Ovary (tissue), 7 donors: ENCODE data around the gene RMP24.
"Not testable (repeated sequence)": the region's sequence is repeated elsewhere in the genome, so short reads cannot be mapped to it uniquely, and the experiment has no call there.

Experiments
- DNase-seq, 5 donors: peaks; one replicate each; pipeline ENCODE4 v3.0.0-alpha.2; 2019 to 2020
- H3K27ac ChIP-seq, 2 donors: fragments of 200-600 bp; one replicate each; pipeline versions ENCODE4 v1.5.1 to v1.8.0; 2019 to 2022
- H3K27me3 ChIP-seq: fragments of 200-600 bp; one replicate; pipeline ENCODE4 v1.8.0; 2022
- H3K36me3 ChIP-seq: fragments of 200-600 bp; sonication (generic); one replicate; pipeline ENCODE4 v1.5.1; 2019
- H3K4me1 ChIP-seq: one replicate; pipeline ENCODE4 v1.8.1; 2013; ENCODE audit warnings: mild to moderate bottlenecking, moderate library complexity; ENCODE audit not compliant: insufficient read depth
- H3K4me3 ChIP-seq: fragments of 200-600 bp; sonication (generic); one replicate; pipeline ENCODE4 v1.5.1; 2017
- H3K9me3 ChIP-seq, 2 donors: fragments of 200-600 bp in 1 of 2; sonication (generic) in 1 of 2; one replicate each; pipeline versions ENCODE4 v1.5.1 to v1.8.1; 2013 to 2019; ENCODE audit warnings: mild to moderate bottlenecking in 1 of 2, moderate library complexity in 1 of 2
- EP300 ChIP-seq: sonication (generic); formaldehyde crosslinking; IDR thresholded peaks from one replicate; pipeline ENCODE4 v1.6.1; 2017; ENCODE audit warnings: antibody characterized with exemption
- POLR2A ChIP-seq: fragments of 450-650 bp; IDR thresholded peaks from one replicate; pipeline ENCODE4 v1.6.1; 2017; ENCODE audit warnings: antibody characterized with exemption, mild to moderate bottlenecking, moderate library complexity
- WGBS, 3 donors: extraction: QIAGEN DNeasy Blood & Tissue Kit in 1 of 3; methylation state at CpG; one replicate each; pipeline versions ENCODE4 v1.1.5 to v1.1.7; 2013 to 2017; 5-methylcytosine and 5-hydroxymethylcytosine counted together
- intact Hi-C, 4 donors: fragments of 100-400 bp; cut with DNase I; formaldehyde crosslinking; loops; one replicate each; pipeline versions ENCODE4 v1.11.0 to v1.15.1; 2022 to 2023
- TF ChIP-seq, protein P1 (sequence below), 3 donors: fragments of 450-650 bp in 2 of 3; fragments of 200-600 bp in 1 of 3; IDR thresholded peaks; one replicate each; pipeline versions ENCODE4 v1.5.1 to v1.8.0; 2016 to 2022; ENCODE audit warnings: antibody characterized with exemption in 3 of 3, mild to moderate bottlenecking in 1 of 3
- donor health status: DM: no; HTN: no; CAD: no; lungs with moderate emphysema.
- donor health status: DM: no; HTN: no; CAD: no.
- donor health status: Bipolar disorder and iron deficiency.
- donor health status: DM: no; HTN: no; CAD: no.
- donor health status: DM: yes; HTN: yes; CAD: no.

The RMP24 gene

DNA sequence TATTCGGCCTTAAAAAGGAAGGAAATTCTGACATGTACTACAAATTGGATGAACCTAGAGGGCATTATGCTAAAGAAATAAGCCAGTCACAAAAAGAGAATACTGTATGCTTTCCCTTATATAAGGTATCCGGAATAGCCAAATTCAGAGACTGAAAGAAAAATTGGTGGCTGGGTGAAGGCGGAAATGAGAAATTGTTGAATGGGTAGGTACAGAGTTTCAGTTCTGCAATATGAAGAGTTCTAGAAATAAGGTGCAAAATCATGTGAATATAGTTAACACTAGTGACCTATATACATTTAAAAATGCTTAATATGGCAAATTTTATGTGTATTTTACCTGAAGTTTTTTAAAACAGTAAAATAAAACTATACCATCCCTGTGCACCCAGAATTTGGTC, 43.1 kb downstream of the RMP24 start:
- H3K36me3 ChIP-seq: no peaks in the 10 kb centered on the region
- intact Hi-C loops: loop anchor here in 2 of 4 donors (10.0 kb wide), 1 partner anchor 269 kb away; no protein-coding TSS in a partner anchor
- TF ChIP-seq POLR2A (no peak), EP300 (no peak)
- TF ChIP-seq, protein P1, sequence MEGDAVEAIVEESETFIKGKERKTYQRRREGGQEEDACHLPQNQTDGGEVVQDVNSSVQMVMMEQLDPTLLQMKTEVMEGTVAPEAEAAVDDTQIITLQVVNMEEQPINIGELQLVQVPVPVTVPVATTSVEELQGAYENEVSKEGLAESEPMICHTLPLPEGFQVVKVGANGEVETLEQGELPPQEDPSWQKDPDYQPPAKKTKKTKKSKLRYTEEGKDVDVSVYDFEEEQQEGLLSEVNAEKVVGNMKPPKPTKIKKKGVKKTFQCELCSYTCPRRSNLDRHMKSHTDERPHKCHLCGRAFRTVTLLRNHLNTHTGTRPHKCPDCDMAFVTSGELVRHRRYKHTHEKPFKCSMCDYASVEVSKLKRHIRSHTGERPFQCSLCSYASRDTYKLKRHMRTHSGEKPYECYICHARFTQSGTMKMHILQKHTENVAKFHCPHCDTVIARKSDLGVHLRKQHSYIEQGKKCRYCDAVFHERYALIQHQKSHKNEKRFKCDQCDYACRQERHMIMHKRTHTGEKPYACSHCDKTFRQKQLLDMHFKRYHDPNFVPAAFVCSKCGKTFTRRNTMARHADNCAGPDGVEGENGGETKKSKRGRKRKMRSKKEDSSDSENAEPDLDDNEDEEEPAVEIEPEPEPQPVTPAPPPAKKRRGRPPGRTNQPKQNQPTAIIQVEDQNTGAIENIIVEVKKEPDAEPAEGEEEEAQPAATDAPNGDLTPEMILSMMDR (IDR thresholded peaks at IDR 0.05): no peak
- WGBS, 3 donors: 92 to 97% (median 95%) methylated on average over 3 of the region's 3 CpGs
- H3K4me1 ChIP-seq: no peaks in the 10 kb centered on the region
- no peaks in the 10 kb centered on the region for H3K9me3 ChIP-seq
- no peak overlapping the region for H3K27ac ChIP-seq
- no peak overlapping the region for H3K4me3 ChIP-seq
- no peaks in the 10 kb centered on the region for H3K27me3 ChIP-seq
- DNase-seq: no peak

DNA sequence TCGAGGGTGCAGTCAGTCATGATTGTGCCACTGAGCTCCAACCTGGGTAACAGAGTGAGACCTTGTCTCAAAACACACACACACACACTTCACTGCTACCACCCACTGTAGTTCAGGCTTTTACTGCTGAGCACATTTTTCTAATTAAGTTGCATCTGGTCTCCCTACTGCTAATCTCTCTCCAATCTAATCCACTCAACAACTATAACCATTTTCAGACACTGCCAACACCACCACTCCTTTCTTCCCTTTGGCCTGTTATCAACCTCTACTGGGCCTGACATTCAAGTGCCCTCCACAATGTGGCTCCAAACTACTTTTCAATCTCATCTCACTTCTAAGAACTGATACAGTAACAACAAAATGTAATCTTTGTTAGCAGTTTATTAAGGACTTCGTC, 44.8 kb downstream of the RMP24 start:
- TF ChIP-seq POLR2A: no peak
- WGBS, 3 donors: 76 to 82% (median 76%) methylated on average over 2 of the region's 2 CpGs
- Histone ChIP-seq H3K9me3 (no peaks in the 10 kb centered on the region), H3K36me3 (no peaks in the 10 kb centered on the region), H3K27me3 (no peaks in the 10 kb centered on the region), H3K4me3 (no peak overlapping the region), H3K27ac (no peak overlapping the region), H3K4me1 (no peaks in the 10 kb centered on the region)
- intact Hi-C loops: loop anchor here in 2 of 4 donors (10.0 kb wide), 1 partner anchor 268 kb away; no protein-coding TSS in a partner anchor
- no peak for DNase-seq

DNA sequence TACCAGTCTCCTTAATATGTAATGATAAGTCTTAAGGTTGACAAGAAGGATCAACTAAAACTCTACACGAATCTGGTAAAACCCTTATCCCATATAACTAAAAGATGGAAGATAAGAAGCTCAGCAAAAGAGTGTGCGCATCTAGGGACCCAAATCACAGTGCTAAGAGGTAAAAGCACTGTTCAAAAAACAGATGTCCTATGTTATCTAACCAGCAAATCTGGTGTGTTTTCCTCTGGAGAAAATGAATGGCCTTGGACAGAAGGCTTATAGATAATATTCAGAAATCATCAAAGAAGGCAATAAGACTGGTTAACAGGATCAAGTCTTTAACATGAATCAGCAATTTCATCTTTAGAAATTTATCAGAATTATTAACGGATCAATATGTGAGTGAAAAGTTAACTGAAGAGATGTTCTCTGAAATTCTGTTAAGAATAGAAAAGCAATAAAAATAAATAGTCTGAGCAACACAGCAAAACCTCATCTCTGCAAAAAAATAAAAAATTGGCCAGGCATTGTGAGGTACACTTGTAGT, 47.8 kb downstream of the RMP24 start:
- intact Hi-C loops: loop anchor here in 1 of 4 donors (10.0 kb wide), 1 partner anchor 275 kb away; the partner anchor contains the start of gene FHOD3
- TF ChIP-seq POLR2A (no peak), EP300 (no peak)
- TF ChIP-seq, protein P1 (IDR thresholded peaks at IDR 0.05): no peak
- WGBS, 3 donors: 87 to 92% (median 88%) methylated on average over 3 of the region's 3 CpGs
- no peak for DNase-seq
- Histone ChIP-seq H3K27me3 (no peaks in the 10 kb centered on the region), H3K27ac (no peak overlapping the region), H3K4me3 (no peak overlapping the region), H3K4me1 (no peaks in the 10 kb centered on the region), H3K9me3 (no peaks in the 10 kb centered on the region), H3K36me3 (no peaks in the 10 kb centered on the region)

DNA sequence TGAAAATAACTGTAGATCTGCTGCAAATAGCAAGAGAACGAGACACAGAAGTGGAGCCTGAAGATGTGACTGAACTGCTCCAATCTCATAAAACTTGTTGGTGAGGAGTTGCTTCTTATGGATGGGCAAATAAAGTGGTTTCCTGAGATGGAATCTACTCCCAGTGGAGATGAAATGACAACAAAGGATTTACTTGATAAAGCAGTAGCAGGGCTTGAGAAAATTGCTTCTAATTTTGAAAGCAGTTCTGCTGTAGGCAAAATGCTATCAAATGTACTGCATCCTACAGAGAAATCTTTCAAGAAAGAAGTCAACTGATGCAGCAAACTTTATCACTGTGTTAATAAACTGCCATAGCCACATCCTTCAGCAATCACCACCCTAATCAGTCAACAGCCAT, 50.9 kb downstream of the RMP24 start:
- H3K4me1 ChIP-seq: no peaks in the 10 kb centered on the region
- H3K9me3 ChIP-seq: no peaks in the 10 kb centered on the region
- intact Hi-C loops: loop anchor here in 1 of 4 donors (10.0 kb wide), 1 partner anchor 271 kb away; the partner anchor contains the start of gene FHOD3
- no peak for DNase-seq
- H3K4me3 ChIP-seq: no peak overlapping the region
- TF ChIP-seq EP300 (no peak), POLR2A (no peak)
- TF ChIP-seq, protein P1 (IDR thresholded peaks at IDR 0.05): no peak
- 89 to 94% (median 91%) methylated on average over 1 of the region's 1 CpG for WGBS, 3 donors
- no peaks in the 10 kb centered on the region for H3K27me3 ChIP-seq
- no peaks in the 10 kb centered on the region for H3K36me3 ChIP-seq
- H3K27ac ChIP-seq: no peak overlapping the region

DNA sequence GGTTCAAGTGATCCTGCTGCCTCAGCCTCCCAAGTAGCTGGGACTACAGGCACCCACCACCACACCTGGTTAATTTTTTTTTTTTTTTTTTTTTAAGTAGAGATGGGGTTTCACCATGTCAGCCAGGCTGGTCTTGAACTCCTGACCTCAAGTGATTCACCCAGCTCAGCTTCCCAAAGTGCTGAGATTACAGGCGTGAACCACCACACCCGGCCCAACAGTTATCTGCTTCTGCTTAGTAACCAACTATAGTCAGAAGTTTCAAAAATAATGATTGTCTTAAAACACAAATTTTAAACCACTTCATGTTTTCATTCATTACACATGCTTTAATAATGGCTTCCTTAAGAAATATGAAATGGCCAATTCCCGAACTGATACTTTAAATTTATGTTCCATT, 51.8 kb downstream of the RMP24 start:
- not testable (repeated sequence) for H3K27me3 ChIP-seq, H3K36me3 ChIP-seq, H3K4me3 ChIP-seq, H3K4me1 ChIP-seq, H3K9me3 ChIP-seq, DNase-seq, H3K27ac ChIP-seq
- intact Hi-C loops: loop anchor here in 1 of 4 donors (10.0 kb wide), 1 partner anchor 271 kb away; the partner anchor contains the start of gene FHOD3
- WGBS, 3 donors: 63 to 83% (median 82%) methylated on average over 3 of the region's 3 CpGs
